Tibial nerve (tissue), 4 donors: Measurements from ENCODE around the gene CHMP1B. TPM values are rescaled to one million over a fixed set of nuclear protein-coding genes. Genes with fewer than 3 reads are reported as not detected.

Experiments used
- DNase-seq, 2 donors: peaks; one replicate each; pipeline ENCODE4 v3.0.0-alpha.2; 2019; ENCODE audit warnings: low spot score in 2 of 2
- H3K27ac ChIP-seq, 4 donors: fragments of 200-600 bp; sonication (generic) in 3 of 4; one replicate each; pipeline ENCODE4 v1.5.1; 2017 to 2019; ENCODE audit warnings: mild to moderate bottlenecking in 1 of 4
- H3K27me3 ChIP-seq, 2 donors: fragments of 200-600 bp; sonication (generic) in 1 of 2; one replicate each; pipeline versions ENCODE4 v1.5.1 to v1.6.0; 2017 to 2019
- H3K36me3 ChIP-seq, 3 donors: fragments of 200-600 bp; sonication (generic); one replicate each; pipeline ENCODE4 v1.5.1; 2018 to 2019
- H3K4me1 ChIP-seq, 4 donors: fragments of 200-600 bp; sonication (generic) in 3 of 4; one replicate each; pipeline ENCODE4 v1.5.1; 2017 to 2019
- H3K4me3 ChIP-seq, 4 donors: fragments of 200-600 bp; sonication (generic) in 3 of 4; one replicate each; pipeline ENCODE4 v1.5.1; 2017 to 2019; ENCODE audit warnings: mild to moderate bottlenecking in 1 of 4, moderate library complexity in 1 of 4
- H3K9me3 ChIP-seq, 4 donors: fragments of 200-600 bp; sonication (generic) in 3 of 4; one replicate each; pipeline ENCODE4 v1.5.1; 2017 to 2019
- EP300 ChIP-seq, 2 donors: sonication (generic); formaldehyde crosslinking; IDR thresholded peaks; one replicate each; pipeline ENCODE4 v1.6.1; 2017; ENCODE audit warnings: antibody characterized with exemption in 2 of 2, mild to moderate bottlenecking in 1 of 2
- POLR2A ChIP-seq, 2 donors: fragments of 450-650 bp; IDR thresholded peaks; one replicate each; pipeline ENCODE4 v1.6.1; 2017; ENCODE audit warnings: antibody characterized with exemption in 2 of 2, mild to moderate bottlenecking in 2 of 2, moderate library complexity in 2 of 2
- WGBS, 2 donors: methylation state at CpG; one replicate each; pipeline ENCODE4 v1.1.5; 2018; 5-methylcytosine and 5-hydroxymethylcytosine counted together
- total RNA-seq, 4 donors: library from RNA; depleted of rRNA; stranded (reverse); fragments of >200 nt; gene quantifications; one replicate each; pipeline ENCODE4 v1.1.0, GENCODE V29; 2016

Gene CHMP1B
- total RNA-seq, 4 donors from 2014 or later = 31.2 to 49.8 (median 38.1) TPM

GRCh38 chr18:11902522-11903292 lies 51.5 kb downstream of the CHMP1B start:
- peaks cover 4 to 11% (median 8%) of the 10 kb centered on the region in 4 donors for H3K4me1 ChIP-seq
- TF ChIP-seq EP300 (IDR thresholded peaks at IDR 0.05) (no peak), POLR2A (IDR thresholded peaks at IDR 0.05) (no peak)

More at GRCh38 chr18:11902522-11903292, 51.5 kb downstream of the CHMP1B start:
- Histone ChIP-seq H3K9me3 (no peaks in the 10 kb centered on the region), H3K27me3 (no peaks in the 10 kb centered on the region), H3K4me3 (no peak overlapping the region), H3K36me3 (peaks cover 0 to 63% (median 0%) of the 10 kb centered on the region in 3 donors), H3K27ac (no peak overlapping the region)
- no peak for DNase-seq
- WGBS, 2 donors = 58 to 59% methylated on average over 7 of the region's 7 CpGs

Other genes starting within 250 kb of the CHMP1B start
- gene SLC35G4, start 241.8 kb upstream of the CHMP1B start, total RNA-seq = not detected
- gene GNAL, start 162.1 kb upstream of the CHMP1B start, total RNA-seq = 10 to 100 TPM; 11.3 to 17.3 (median 14.4) TPM
- gene MPPE1, start 56.9 kb downstream of the CHMP1B start, total RNA-seq = 10 to 100 TPM; 13.3 to 33.2 (median 27.7) TPM
- gene IMPA2, start 130.1 kb downstream of the CHMP1B start, total RNA-seq = 10 to 100 TPM; 12.7 to 62.4 (median 36.2) TPM
- not detected for gene ANKRD62, start 242.4 kb downstream of the CHMP1B start, total RNA-seq